Testis (tissue), 3 donors: ENCODE measurements around the gene DDA1. TPM values are rescaled to one million over a fixed set of nuclear protein-coding genes. Genes with fewer than 3 reads are reported as not detected.

Experiments used
- DNase-seq: peaks from one replicate; pipeline ENCODE4 v3.0.0-alpha.2; 2019
- H3K27ac ChIP-seq, 2 donors: fragments of 200-600 bp; sonication (generic); one replicate each; pipeline ENCODE4 v1.5.1; 2019
- H3K27me3 ChIP-seq: fragments of 200-600 bp; sonication (generic); one replicate; pipeline ENCODE4 v1.5.1; 2019
- H3K36me3 ChIP-seq: fragments of 200-600 bp; sonication (generic); one replicate; pipeline ENCODE4 v1.5.1; 2017; ENCODE audit warnings: low read depth; ENCODE audit errors: missing control alignments
- H3K4me1 ChIP-seq: fragments of 200-600 bp; sonication (generic); one replicate; pipeline ENCODE4 v1.5.1; 2019
- H3K4me3 ChIP-seq, 2 donors: fragments of 200-600 bp; sonication (generic); one replicate each; pipeline ENCODE4 v1.5.1; 2017 to 2019
- H3K9me3 ChIP-seq: fragments of 200-600 bp; sonication (generic); one replicate; pipeline ENCODE4 v1.5.1; 2017
- POLR2A ChIP-seq: fragments of 450-650 bp; IDR thresholded peaks from one replicate; pipeline ENCODE4 v1.6.1; 2017; ENCODE audit warnings: antibody characterized with exemption, mild to moderate bottlenecking, moderate library complexity
- whole genome bisulfite sequencing, 2 donors: methylation state at CpG; one replicate each; pipeline ENCODE4 v1.1.5; 2018; 5-methylcytosine and 5-hydroxymethylcytosine counted together
- intact Hi-C: fragments of 100-400 bp; cut with DNase I; formaldehyde crosslinking; loops from one replicate; pipeline ENCODE4 v1.15.1; 2023; ENCODE audit warnings: low total_unique reads
- polyA plus RNA-seq: library from polyadenylated mRNA; stranded (reverse); fragments of 350-450 nt; fragmentation: Illumina TruSeq; extraction: RNeasy Lipid Tissue Mini Kit (QIAGEN cat#74804); gene quantifications from one replicate; pipeline ENCODE4 v1.2.3, GENCODE V29; 2014; ENCODE audit warnings: low read depth, low replicate concordance; ENCODE audit not compliant: insufficient read depth
- total RNA-seq, 2 donors: library from RNA; depleted of rRNA; stranded (reverse); fragments of >200 nt; gene quantifications; one replicate each; pipeline ENCODE4 v1.2.3, GENCODE V29; 2016
- TF ChIP-seq, protein P1 (sequence below), 3 experiments: fragments of 450-650 bp in 2 of 3; fragments of 200-600 bp in 1 of 3; sonication (generic) in 1 of 3; IDR thresholded peaks; one replicate each; pipeline ENCODE4 v1.5.1; 2016 to 2019; ENCODE audit warnings: antibody characterized with exemption in 3 of 3, mild to moderate bottlenecking in 2 of 3, moderate library complexity in 1 of 3

DDA1 gene
- total and polyA plus RNA-seq, 3 donors from 2014 or later, result 46.4 to 123 (median 55.5) TPM

- H3K9me3 ChIP-seq, result no peaks in the 10 kb centered on the region
- intact Hi-C loops, result loop anchor here (10.0 kb wide), 1 partner anchor 221 kb away; no protein-coding TSS in a partner anchor
- peaks cover 10% of the 10 kb centered on the region for H3K4me1 ChIP-seq
- H3K27ac ChIP-seq, result no peak overlapping the region
- H3K27me3 ChIP-seq, result no peaks in the 10 kb centered on the region
- TF ChIP-seq, protein P1, sequence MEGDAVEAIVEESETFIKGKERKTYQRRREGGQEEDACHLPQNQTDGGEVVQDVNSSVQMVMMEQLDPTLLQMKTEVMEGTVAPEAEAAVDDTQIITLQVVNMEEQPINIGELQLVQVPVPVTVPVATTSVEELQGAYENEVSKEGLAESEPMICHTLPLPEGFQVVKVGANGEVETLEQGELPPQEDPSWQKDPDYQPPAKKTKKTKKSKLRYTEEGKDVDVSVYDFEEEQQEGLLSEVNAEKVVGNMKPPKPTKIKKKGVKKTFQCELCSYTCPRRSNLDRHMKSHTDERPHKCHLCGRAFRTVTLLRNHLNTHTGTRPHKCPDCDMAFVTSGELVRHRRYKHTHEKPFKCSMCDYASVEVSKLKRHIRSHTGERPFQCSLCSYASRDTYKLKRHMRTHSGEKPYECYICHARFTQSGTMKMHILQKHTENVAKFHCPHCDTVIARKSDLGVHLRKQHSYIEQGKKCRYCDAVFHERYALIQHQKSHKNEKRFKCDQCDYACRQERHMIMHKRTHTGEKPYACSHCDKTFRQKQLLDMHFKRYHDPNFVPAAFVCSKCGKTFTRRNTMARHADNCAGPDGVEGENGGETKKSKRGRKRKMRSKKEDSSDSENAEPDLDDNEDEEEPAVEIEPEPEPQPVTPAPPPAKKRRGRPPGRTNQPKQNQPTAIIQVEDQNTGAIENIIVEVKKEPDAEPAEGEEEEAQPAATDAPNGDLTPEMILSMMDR (IDR thresholded peaks at IDR 0.05), result no peak
- TF ChIP-seq POLR2A, result no peak
- DNase-seq, result no peak
- no peak overlapping the region for H3K4me3 ChIP-seq
- 97 to 100% methylated on average over 6 to 11 of the region's 11 CpGs for WGBS, 2 donors
- H3K36me3 ChIP-seq, result no peaks in the 10 kb centered on the region
Observed at GRCh38 chr19:17286263-17286662, 23.1 kb upstream of the DDA1 start.

DNA sequence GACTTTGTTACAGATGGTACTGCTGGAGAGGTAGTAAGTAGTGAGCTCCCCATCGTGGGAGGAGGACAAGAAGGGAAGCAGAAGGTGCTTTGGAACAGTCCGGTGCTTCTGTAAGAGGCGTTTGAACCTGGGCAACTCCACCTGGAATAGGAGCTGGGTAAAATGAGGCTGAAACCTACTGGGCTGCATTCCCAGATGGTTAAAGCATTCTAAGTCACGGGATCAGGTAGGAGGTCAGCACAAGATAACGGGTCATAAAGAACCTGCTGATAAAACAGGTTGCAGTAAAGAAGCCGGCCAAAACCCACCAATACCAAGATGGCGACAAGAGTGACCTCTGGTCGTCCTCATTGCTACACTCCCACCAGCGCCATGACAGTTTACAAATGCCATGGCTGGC, 22.6 kb upstream of the DDA1 start:
- intact Hi-C loops, result loop anchor here (10.0 kb wide), 1 partner anchor 222 kb away; no protein-coding TSS in a partner anchor
- WGBS, 2 donors, result 82 to 88% methylated on average over 9 of the region's 9 CpGs
- Histone ChIP-seq H3K36me3 (no peaks in the 10 kb centered on the region), H3K4me3 (no peak overlapping the region), H3K9me3 (no peaks in the 10 kb centered on the region), H3K27ac (no peak overlapping the region), H3K4me1 (peaks cover 8% of the 10 kb centered on the region), H3K27me3 (no peaks in the 10 kb centered on the region)
- TF ChIP-seq, protein P1 (IDR thresholded peaks at IDR 0.05), result no peak
- no peak for TF ChIP-seq POLR2A
- DNase-seq, result no peak

DNA sequence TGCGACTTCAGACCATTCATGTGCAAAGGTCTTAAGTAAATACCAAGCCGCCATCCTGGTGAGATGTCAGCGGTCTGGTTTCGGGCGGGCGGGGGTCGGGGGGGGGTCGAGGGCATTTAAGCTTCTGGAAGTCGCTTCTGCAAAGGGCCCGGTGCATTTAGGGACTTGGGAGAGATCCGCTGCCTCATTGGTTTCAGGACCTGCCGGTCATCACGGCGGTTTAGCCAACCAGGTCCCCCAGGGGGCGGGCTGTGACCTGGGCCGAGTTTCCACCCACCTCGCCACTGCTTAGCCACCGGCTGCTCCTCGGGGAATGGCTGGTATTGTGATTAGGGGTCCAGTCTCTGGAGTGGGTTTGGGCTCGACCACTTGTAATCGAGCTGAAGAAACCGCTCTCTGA, 19.9 kb upstream of the DDA1 start:
- TF ChIP-seq, protein P1 (IDR thresholded peaks at IDR 0.05), result no peak
- no peak for TF ChIP-seq POLR2A
- DNase-seq, result peak; percentile 82
- Histone ChIP-seq H3K36me3 (no peaks in the 10 kb centered on the region), H3K4me1 (no peaks in the 10 kb centered on the region), H3K9me3 (no peaks in the 10 kb centered on the region), H3K27me3 (no peaks in the 10 kb centered on the region), H3K27ac (no peak overlapping the region), H3K4me3 (no peak overlapping the region)
- intact Hi-C loops, result loop anchor here (10.0 kb wide), 1 partner anchor 225 kb away; no protein-coding TSS in a partner anchor
- 10 to 14% methylated on average over 10 to 22 of the region's 22 CpGs for WGBS, 2 donors

GRCh38 chr19:17292301-17293074, 16.9 kb upstream of the DDA1 start:
- TF ChIP-seq POLR2A, result no peak
- TF ChIP-seq, protein P1 (IDR thresholded peaks at IDR 0.05), result peak in 2 of 3 experiments; percentile 15 to 17
- Histone ChIP-seq H3K4me1 (no peaks in the 10 kb centered on the region), H3K27ac (no peak overlapping the region), H3K9me3 (no peaks in the 10 kb centered on the region), H3K27me3 (no peaks in the 10 kb centered on the region), H3K4me3 (peak overlapping the region in 1 of 2 donors; percentile 33), H3K36me3 (no peaks in the 10 kb centered on the region)
- whole genome bisulfite sequencing, 2 donors, result 43% methylated on average over 6 to 36 of the region's 46 CpGs
- intact Hi-C loops, result no loop called here
- DNase-seq, result peak; percentile 53
